Stimulated activated CD4-positive, alpha-beta T cell treated with anti-CD3 and anti-CD28 coated beads, Interleukin-12 subunit alpha, Interleukin-12 subunit beta, amount 100 ng/mL, for 24 hours (primary cell): ENCODE data around the gene APOC4.
"Not testable (repeated sequence)": the region's sequence is repeated elsewhere in the genome, so short reads cannot be mapped to it uniquely, and the experiment has no call there.

Source experiments
- DNase-seq, 2 experiments: peaks; one replicate each; pipeline ENCODE4 v3.0.0-alpha.2; 2020; ENCODE audit warnings: low read depth in 2 of 2

APOC4 gene, protein sequence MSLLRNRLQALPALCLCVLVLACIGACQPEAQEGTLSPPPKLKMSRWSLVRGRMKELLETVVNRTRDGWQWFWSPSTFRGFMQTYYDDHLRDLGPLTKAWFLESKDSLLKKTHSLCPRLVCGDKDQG

DNA sequence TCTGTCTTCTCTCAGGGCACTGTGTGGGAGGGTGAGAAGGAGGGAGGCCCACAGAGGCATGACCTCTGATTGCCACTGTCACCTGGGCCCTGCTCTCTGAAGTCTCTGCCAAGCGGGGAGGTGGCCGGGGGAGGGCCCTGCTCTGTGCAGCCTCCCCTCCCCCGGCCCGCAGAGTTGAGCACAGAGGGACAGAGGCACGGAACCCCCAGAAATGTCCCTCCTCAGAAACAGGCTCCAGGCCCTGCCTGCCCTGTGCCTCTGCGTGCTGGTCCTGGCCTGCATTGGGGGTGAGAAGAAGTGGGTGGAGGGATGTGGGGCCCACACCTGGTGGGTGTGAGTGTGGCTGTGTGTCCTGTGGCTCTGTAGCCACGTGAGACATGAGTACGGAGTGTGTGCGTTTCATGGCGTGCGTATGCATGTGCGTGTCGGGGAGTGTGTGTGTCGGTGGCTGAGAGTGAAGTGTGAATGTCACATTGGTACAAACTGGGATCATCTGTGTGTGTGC is at the start of gene APOC4:
APOC4 (plus strand) TSS at position 171 of the 505 bp plus-strand sequence; CDS start at position 212, 41 bp downstream.
- DNase-seq: no peak

DNA sequence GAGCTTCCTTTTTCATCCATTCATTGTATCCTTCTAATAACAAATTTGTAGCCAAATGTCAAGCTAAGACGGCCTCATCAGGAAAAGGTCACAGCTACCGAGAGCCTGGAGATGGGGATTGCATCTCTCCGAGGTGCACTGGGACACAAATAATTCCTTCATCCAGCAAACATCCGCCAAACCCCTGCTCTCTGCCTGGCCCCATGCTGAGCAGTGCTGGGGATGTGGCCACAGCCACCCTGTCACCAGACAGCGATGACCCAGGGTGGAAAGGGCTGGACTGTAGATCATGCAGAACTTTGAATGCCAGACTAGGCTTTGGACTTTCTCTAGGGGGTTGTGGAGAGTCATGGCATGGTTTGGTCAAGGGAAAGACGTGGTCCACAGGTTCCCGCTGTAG is 49.1 kb upstream of the APOC4 start:
- DNase-seq: no peak

DNA sequence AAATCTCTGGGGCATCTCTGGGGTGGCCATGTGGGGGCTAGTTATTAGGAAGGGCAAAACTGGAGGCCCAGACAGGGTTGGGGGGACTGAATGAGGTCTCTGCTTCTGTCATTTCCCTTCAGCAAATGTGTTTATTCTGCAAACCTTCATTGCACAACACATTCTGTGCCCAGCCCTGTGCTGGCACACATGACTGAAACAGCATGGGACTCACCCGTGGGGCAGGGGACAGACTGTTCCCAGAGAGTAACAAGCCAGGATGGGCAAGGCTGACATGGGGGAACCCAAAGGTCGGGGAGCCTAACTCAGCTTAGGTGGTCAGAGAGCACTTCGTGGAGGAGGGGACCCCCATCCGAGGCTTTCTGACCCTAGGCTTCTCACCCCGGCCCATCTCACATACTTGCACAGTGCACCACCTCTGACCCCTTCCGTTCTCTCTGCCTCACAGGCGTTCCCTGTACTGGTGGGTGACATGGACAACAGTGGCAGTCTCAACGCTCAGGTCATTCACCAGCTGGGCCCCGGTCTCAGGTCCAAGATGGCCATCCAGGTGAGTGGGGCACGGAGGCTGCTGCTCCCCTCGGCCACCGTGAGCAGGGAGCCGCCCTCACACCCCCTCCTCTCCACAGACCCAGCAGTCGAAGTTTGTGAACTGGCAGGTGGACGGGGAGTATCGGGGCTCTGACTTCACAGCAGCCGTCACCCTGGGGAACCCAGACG is 48.5 kb upstream of the APOC4 start:
- DNase-seq: no peak

DNA sequence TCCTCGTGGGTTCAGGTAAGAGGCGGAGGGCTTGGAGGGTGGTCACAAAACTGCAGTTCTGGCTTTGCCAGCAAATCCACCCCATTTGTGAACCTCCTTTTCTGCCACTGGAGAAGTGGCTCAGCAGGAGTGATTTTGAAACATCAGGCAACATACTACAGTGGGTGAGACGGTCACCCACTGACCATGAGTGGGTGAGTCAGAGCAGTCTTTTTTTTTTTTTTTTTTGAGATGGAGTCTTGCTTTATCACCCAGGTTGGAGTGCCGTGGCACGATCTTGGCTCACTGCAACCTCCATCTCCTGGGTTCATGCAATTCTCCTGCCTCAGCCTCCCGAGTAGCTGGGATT is 48.0 kb upstream of the APOC4 start:
- no peak for DNase-seq

DNA sequence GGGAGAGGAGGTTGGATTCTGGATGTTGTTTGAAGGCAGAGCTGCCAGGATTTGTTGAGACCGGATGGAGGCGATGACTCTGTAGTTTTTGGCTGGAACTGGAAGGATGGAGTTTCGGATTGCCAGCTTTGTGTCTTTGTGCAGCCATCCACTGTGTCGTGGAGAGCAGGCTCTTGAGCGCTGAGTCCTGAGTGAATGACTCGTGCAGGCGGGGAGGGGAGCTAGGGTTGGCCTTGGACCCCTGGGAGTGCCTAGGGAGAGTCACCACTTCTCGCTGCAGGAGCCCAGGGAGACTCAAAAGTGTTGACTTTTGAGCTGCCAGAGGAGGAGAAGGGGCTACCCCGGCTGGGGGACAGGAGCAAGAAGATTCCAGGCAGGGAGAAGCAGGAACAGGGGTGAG is 47.1 kb upstream of the APOC4 start:
- DNase-seq: no peak

DNA sequence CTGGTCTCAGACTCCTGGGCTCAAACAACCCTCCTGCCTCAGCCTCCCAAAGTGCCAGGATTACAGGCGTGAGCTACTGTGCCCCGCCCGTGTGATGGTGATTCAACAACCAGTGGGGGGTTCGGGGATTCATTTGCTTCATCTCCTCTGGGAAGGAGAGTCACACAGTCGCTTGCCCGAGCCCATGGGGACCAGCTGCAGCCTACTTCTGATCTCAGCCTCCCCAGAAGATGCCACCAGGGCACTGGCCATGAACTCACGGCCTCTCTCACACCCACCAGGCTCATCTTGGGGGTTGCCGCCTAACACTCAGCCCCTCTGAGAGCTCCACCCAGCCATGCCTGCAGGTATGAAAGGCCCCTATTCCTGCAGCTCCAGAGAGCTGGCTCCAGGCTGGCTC is 44.2 kb upstream of the APOC4 start:
- no peak for DNase-seq

DNA sequence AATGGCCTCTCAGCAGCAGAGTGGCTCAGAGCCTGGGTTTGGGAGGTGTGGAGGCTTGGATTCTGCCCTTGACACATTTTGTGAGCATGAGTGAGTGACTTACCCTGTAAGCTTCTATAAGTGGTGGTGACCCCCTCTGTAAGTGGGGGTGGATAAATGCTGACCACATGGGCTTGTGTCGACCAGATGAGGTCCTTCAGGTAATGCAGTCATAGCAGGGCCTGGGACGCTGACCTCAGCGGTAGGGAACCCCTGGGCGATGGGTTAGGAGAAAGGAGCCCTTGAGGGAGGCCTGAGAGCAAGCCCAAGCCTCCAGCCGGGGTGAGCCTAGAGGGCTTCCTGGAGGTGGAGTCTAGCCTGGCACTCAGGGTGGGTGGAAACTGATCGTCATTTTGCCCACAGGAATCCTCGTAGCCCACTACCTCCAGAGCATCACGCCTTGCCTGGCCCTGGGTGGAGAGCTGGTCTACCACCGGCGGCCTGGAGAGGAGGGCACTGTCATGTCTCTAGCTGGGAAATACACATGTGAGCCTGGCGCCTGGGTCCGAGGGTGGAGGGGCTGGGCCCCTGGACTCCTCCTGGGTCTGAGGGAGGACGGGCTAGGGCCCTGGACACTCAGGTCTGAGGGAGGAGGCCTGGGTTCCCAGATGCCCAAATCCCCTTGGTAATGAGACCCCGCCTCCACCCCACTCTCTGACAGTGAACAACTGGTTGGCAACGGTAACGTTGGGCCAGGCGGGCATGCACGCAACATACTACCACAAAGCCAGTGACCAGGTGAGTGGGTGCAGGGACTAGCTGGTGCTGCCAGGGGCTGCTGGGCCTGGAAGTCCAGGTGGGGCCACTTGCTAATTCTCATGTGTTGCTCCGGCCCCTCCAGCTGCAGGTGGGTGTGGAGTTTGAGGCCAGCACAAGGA is 41.5 kb upstream of the APOC4 start:
- DNase-seq: no peak

DNA sequence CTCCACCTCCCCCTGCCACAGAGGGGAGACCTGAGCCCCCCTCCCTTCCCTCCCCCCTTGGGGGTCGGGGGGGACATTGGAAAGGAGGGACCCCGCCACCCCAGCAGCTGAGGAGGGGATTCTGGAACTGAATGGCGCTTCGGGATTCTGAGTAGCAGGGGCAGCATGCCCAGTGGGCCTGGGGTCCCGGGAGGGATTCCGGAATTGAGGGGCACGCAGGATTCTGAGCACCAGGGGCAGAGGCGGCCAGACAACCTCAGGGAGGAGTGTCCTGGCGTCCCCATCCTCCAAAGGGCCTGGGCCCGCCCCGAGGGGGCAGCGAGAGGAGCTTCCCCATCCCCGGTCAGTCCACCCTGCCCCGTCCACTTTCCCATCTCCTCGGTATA is 38.8 kb upstream of the APOC4 start:
- no peak for DNase-seq

DNA sequence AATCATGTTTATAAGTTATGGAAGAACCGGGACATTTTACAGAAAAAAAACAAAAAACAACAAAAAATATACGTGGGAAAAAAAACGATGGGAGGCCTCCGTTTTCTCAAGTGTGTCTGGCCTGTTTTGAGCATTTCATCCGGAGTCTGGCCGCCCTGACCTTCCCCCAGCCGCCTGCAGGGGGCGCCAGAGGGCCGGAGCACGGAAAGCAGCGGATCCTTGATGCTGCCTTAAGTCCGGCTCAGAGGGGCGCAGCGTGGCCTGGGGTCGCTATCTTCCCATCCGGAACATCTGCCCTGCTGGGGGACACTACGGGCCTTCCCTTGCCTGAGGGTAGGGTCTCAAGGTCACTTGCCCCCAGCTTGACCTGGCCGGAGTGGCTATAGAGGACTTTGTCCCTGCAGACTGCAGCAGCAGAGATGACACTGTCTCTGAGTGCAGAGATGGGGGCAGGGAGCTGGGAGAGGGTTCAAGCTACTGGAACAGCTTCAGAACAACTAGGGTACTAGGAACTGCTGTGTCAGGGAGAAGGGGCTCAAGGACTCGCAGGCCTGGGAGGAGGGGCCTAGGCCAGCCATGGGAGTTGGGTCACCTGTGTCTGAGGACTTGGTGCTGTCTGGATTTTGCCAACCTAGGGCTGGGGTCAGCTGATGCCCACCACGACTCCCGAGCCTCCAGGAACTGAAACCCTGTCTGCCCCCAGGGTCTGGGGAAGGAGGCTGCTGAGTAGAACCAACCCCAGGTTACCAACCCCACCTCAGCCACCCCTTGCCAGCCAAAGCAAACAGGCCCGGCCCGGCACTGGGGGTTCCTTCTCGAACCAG is 38.2 kb upstream of the APOC4 start:
- peak; percentile 50 to 71 for DNase-seq

DNA sequence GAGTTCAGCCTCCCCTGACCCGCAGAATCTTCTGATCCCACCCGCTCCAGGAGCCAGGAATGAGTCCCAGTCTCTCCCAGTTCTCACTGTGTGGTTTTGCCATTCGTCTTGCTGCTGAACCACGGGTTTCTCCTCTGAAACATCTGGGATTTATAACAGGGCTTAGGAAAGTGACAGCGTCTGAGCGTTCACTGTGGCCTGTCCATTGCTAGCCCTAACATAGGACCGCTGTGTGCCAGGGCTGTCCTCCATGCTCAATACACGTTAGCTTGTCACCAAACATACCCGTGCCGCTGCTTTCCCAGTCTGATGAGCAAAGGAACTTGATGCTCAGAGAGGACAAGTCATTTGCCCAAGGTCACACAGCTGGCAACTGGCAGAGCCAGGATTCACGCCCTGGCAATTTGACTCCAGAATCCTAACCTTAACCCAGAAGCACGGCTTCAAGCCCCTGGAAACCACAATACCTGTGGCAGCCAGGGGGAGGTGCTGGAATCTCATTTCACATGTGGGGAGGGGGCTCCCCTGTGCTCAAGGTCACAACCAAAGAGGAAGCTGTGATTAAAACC is 37.5 kb upstream of the APOC4 start:
- no peak for DNase-seq

DNA sequence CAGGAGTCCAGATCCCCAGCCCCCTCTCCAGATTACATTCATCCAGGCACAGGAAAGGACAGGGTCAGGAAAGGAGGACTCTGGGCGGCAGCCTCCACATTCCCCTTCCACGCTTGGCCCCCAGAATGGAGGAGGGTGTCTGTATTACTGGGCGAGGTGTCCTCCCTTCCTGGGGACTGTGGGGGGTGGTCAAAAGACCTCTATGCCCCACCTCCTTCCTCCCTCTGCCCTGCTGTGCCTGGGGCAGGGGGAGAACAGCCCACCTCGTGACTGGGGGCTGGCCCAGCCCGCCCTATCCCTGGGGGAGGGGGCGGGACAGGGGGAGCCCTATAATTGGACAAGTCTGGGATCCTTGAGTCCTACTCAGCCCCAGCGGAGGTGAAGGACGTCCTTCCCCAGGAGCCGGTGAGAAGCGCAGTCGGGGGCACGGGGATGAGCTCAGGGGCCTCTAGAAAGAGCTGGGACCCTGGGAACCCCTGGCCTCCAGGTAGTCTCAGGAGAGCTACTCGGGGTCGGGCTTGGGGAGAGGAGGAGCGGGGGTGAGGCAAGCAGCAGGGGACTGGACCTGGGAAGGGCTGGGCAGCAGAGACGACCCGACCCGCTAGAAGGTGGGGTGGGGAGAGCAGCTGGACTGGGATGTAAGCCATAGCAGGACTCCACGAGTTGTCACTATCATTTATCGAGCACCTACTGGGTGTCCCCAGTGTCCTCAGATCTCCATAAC is 36.4 kb upstream of the APOC4 start, which contains the start of gene APOE:
APOE (plus strand) TSS at position 360 of the 724 bp plus-strand sequence. CDS start 829 bp downstream, outside the sequence.
- DNase-seq: no peak

DNA sequence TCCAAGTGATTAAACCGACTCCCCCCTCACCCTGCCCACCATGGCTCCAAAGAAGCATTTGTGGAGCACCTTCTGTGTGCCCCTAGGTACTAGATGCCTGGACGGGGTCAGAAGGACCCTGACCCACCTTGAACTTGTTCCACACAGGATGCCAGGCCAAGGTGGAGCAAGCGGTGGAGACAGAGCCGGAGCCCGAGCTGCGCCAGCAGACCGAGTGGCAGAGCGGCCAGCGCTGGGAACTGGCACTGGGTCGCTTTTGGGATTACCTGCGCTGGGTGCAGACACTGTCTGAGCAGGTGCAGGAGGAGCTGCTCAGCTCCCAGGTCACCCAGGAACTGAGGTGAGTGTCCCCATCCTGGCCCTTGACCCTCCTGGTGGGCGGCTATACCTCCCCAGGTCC is 34.4 kb upstream of the APOC4 start:
- no peak for DNase-seq

DNA sequence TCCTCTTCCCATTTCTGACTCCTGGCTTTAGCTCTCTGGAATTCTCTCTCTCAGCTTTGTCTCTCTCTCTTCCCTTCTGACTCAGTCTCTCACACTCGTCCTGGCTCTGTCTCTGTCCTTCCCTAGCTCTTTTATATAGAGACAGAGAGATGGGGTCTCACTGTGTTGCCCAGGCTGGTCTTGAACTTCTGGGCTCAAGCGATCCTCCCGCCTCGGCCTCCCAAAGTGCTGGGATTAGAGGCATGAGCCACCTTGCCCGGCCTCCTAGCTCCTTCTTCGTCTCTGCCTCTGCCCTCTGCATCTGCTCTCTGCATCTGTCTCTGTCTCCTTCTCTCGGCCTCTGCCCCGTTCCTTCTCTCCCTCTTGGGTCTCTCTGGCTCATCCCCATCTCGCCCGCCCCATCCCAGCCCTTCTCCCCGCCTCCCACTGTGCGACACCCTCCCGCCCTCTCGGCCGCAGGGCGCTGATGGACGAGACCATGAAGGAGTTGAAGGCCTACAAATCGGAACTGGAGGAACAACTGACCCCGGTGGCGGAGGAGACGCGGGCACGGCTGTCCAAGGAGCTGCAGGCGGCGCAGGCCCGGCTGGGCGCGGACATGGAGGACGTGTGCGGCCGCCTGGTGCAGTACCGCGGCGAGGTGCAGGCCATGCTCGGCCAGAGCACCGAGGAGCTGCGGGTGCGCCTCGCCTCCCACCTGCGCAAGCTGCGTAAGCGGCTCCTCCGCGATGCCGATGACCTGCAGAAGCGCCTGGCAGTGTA is 33.8 kb upstream of the APOC4 start:
- no peak for DNase-seq

DNA sequence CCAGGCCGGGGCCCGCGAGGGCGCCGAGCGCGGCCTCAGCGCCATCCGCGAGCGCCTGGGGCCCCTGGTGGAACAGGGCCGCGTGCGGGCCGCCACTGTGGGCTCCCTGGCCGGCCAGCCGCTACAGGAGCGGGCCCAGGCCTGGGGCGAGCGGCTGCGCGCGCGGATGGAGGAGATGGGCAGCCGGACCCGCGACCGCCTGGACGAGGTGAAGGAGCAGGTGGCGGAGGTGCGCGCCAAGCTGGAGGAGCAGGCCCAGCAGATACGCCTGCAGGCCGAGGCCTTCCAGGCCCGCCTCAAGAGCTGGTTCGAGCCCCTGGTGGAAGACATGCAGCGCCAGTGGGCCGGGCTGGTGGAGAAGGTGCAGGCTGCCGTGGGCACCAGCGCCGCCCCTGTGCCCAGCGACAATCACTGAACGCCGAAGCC is 33.2 kb upstream of the APOC4 start:
- DNase-seq: no peak

DNA sequence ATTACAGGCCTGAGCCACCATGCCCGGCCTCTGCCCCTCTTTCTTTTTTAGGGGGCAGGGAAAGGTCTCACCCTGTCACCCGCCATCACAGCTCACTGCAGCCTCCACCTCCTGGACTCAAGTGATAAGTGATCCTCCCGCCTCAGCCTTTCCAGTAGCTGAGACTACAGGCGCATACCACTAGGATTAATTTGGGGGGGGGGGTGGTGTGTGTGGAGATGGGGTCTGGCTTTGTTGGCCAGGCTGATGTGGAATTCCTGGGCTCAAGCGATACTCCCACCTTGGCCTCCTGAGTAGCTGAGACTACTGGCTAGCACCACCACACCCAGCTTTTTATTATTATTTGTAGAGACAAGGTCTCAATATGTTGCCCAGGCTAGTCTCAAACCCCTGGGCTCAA is 32.3 kb upstream of the APOC4 start:
- DNase-seq: no peak

DNA sequence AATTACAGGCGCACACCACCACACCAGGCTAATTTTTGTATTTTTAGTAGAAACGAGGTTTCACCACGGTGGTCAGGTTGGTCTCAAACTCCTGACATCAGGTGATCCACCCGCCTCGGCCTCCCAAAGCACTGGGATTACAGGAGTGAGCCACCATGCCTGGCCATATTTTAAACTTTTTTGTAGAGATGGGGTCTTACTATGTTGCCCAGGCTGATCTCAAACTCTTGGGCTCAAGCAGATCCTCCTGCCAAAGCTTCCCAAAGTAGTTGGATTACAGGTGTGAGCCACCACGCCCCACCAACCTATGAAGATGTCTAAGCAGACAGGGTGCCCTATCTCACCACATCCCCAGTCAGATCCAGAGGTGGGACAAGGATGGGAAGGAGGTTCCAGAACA is 30.1 kb upstream of the APOC4 start:
- not testable (repeated sequence) for DNase-seq

DNA sequence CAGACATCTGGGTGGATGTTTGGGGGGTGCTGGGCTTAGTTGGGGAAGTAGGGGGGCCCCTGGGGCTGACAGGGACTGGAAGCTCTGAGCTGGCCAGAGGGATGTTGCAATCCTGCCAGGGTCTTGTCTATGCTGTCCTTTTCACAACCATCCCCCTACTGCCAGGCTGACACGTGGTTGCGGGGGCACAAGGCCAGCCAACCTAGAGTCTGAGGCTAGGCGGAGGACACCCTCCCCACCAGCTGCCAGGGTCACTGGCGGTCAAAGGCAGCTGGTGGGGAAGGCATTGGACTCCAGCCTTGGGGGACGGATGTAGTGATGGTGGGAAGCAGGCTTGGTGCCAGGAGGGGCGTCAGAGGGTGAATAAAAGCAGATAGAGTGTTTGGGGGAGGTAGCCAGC is 29.2 kb upstream of the APOC4 start:
- DNase-seq: no peak

DNA sequence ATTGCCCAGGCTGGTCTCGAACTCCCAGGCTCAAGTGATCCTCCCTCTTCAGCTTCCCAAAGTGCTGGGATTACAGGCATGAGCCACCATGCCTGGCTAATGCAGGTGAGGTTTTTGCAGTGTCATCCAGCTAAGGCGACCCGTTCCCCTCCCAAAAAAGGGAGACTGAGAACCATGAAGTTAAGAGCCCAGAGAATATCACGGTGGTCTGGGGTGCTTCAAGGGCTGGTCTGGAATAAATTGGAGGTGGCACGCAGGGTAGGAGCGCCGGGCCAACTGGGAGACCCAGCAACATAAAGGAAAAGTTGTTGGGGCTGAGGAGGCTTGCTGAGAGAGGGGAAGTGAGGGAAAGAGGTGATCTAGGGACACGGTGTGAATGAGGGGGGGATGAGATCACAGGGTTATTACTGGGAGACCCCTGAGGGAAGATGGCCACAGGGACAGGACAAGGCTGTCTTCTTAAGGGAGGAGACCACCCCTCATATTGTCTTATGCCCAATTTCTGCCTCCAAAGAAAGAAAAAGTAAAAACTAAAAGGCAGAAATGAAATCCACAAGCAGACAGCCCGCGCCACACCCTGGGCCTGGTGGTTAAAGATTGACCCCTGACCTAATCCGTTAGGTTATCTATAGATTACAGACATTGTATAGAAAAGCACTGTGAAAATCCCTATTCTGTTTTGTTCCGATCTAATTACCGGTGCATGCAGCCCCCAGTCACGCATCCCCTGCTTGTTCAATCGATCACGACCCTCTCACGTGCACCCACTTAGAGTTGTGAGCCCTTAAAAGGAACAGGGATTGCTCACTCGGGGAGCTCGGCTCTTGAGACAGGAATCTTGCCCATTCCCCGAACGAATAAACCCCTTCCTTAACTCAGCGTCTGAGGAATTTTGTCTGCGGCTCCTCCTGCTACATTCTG is 28.3 kb upstream of the APOC4 start:
- not testable (repeated sequence) for DNase-seq
